Central memory CD4-positive, alpha-beta T cell (primary cell): ENCODE results near the gene FNIP2.
A peak's percentile ranks its signal among the peaks of the same experiment; 100 is the strongest.
"Not testable (repeated sequence)": the region's sequence is repeated elsewhere in the genome, so short reads cannot be mapped to it uniquely, and the experiment has no call there.

Experiments used
- DNase-seq: peaks from one replicate; pipeline ENCODE4 v3.0.0; 2022

The FNIP2 gene

DNA sequence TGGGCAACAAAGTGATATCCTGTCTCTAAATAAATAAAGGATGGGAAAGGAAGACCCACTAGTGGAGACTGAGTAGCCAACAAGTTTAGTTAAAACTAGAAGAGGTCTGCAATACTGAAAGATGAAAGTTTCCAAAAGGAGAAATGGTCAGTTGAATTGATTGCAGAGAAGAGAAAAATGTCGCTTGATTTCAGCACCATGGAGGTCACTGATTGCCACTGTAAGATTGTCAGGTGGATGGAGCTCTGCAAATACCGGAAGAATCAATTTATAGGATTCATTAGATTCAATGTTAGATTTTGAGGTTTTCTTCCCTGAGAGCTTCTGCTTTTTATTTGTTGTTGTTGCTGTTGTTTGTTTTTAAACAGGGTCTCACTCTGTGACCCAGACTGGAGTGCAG is 5.4 kb upstream of the FNIP2 start:
- DNase-seq: no peak

GRCh38 chr4:158766434-158767044 is 2.3 kb upstream of the FNIP2 start:
- no peak for DNase-seq

DNA sequence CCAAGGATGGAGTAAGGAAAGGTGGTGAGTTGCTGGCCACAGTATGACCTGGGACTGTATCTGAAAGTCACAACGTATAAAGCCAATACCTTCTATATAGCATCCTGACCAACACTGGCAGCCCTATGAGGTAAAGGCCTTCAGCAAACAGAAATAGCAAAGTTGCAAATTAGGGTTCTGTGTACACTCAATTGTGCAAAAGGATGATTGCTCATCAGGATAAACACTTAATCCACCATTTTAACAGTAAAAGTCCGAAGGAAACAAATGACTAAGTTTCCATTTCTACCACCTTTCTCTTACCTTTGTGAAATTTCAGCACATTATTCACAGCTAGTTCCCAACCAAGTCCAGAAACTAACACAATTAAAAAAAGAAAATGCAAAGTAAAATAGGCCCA is 1.4 kb upstream of the FNIP2 start:
- no peak for DNase-seq

GRCh38 chr4:158769175-158769921 is 522 bp downstream of the FNIP2 start:
- DNase-seq: peak; percentile 40

GRCh38 chr4:158770671-158771070 is 1.8 kb downstream of the FNIP2 start:
- no peak for DNase-seq

GRCh38 chr4:158771776-158772175 is 3.0 kb downstream of the FNIP2 start:
- no peak for DNase-seq

DNA sequence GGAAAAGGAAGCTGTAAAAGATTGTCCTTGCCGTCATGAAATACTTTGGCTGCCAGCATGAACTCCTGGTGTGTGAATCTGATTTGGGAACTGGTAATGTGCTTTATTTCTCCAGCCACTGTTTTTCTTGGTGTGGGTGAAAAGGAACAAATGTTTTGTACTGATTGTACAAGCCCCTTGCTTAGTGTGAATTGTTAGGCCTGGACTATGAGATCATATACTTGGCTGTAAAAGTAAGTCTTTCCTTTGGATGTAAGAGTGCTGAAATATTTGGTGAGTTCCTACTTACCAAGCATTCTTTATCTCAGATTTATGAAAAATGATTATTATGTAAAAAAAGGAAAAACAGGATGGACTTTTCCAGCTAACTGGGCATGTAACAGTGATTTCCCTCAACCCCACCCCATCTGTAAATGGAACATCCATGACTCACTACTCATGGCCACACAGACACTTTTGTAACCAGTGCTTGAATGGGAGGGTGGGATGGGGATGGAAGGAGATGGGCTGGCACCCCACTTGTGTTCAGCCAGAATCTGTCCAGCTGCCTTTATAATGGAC is 6.3 kb downstream of the FNIP2 start:
- no peak for DNase-seq

- DNase-seq: no peak
Observed at GRCh38 chr4:158776106-158776505, 7.3 kb downstream of the FNIP2 start.

DNA sequence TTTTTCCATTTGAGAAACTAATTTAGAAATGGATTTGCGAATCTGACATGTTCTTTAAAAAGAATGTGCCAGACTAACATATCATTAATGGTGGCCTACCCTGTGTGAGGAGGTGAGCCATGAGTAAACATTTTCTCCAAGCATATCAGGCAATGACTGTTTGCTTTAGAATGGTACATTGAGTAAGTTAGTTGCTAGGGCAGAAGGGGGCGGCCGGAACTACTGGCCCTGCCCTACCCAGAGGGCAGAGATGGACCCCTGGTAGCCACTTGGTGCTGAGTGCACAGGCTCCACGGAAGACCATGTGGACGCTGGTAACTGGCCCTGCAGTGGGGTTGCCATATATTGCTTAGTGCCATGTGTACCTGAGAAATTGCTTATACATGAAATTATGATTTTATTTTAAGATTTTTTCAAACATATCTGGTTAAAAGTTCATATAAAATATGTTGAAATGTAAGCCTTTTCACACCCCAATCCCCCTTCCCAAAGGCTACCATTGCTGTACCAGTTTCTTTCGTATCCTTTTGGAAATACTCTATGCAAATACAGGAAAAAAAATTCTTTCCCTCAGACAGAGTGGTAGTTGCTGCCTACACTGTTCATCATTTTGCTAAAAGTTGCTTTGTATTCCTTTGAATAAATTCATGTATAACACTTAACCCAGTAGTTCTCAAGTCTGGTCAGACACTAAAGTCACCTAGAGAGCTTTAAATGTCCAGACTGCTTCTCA is 8.8 kb downstream of the FNIP2 start:
- DNase-seq: no peak

DNA sequence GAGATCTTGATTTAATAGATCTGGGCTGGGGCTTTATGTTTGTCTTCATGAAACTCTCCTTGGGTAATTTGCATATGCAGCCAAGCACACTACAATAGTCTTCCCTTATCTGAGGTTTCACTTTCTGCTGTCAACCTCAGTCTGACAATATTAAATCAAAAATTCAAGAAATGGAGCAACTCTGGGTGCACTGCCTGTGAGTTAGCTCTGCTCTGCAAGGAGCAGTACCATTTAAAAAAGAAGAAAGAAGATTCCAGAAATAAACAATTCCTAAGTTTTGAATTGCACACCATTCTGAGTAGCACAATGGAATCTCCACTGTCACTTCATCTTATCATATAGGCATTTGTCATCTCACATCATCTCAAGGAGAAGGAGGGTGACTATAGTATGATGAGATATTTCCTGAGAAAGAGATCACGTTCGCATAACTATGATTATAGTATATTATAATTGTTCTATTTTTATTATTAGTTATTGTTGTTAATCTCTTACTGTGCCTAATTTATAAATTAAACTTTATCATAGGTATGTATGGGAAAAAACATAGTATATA is 9.4 kb downstream of the FNIP2 start:
- DNase-seq: no peak

DNA sequence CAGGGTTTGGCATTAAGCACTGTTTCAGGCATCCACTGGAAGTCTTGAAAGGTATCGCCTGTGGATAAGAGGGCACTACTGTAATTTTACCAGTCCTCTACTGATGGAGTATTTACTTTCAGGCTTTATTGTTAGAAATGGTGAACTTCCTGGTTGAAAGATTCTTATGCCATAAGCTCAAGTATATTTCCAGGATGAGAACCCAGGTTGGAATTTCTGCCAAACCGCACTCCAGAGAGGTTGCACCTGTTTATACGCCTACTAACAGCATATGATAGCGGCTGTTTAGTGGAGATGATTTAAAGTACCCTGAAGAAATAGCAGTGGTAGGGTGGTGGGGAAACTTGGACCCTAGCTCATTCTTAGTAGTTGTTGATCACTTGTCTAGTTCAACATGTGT is 9.9 kb downstream of the FNIP2 start:
- no peak for DNase-seq

DNA sequence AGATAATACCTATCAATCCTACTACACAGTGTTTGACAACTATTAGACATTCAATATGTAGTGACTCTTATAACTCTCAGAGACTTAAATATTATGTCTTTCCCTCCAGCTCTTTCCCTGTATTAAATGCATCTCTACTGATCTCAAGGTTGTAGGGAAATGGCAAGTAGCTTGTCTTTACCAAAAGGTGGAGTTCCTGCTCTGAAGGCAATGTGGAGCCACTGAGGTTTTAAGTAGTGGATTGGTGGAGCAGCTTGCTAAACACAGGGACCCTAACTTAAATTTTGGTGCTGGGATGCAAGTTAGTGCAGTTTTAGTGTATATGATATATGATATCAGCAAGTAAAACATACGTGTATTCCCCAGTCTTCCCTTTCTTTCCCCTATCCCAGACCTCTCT is 13.1 kb downstream of the FNIP2 start:
- no peak for DNase-seq

DNA sequence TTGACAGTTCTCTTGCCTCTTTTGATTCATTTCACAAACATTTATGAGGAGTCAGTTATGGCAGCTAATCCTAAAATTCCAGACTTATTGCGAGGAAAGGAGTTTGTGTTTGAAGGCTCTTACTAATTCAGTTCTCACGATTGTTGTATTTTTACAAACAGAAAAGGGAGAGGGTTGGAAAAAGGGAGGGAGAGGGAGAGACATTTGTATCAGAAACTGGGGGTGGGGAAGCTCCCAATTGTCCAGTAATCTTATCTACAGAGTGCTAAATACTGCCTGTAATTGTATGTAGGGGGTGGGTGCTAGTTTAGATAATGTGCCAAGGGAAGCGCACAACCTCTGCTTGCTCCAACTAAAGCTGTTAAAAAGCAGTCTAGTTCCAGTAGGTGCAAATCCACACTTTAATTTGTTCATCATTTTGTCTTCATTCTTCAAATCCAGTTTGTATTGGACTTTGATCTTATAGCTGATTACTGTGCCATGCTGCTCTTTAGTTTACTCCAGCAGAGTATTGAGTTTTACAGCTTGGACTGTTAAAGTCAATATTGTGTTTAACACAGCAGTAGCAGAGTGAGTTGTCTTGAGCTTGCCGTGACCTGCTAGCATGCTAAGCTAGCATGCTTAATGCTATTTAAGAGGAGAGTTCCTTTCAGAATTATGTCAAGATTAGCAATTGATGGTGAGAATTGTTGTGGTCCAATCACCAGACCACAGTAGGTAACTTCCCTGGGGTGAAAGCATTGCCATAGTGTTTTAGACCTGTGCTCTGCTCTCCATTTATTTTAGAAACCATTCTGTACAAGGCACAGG is 13.9 kb downstream of the FNIP2 start:
- no peak for DNase-seq

GRCh38 chr4:158783785-158784184 is 15.0 kb downstream of the FNIP2 start:
- no peak for DNase-seq

DNA sequence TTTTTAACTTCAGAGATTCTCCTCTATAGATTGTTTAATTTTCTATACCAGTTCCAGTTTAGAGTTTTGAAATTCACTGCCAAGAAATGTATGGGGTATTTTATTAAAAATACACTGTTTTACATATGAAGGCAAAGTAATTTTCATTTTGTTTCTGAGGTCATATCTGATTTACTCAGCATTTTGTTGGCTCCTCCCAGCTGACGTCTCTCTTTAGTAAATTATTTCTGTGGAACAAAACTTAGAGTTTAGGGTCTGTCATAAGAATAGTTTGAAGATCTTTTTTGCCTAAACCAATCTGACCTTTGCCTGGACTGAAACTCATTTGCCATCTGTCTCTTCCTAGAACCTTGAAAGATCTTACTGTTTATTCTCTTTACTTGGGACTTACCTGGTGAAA is 16.9 kb downstream of the FNIP2 start:
- no peak for DNase-seq

DNA sequence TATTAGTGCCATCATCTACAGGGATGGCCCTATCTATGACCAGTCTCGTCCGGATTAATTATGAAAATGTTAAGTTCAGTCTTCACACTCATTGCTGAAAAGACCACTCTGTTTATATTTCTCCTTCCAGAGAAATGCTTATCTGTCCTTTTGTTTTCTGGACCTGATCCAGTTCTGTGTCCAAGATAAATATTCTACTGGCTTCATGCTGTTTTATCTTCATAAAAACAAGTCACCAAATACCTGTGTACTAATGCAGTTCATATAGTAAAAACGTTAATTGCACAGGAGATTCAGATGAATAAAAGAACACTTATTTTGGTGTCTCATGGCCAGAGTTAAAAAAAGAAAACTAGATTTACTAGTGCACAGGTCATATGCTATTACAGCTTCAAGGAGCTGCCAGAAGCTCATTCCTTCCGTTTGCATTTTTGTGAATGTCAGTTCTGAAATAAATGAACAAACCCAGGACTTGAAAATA is 17.3 kb downstream of the FNIP2 start:
- no peak for DNase-seq

DNA sequence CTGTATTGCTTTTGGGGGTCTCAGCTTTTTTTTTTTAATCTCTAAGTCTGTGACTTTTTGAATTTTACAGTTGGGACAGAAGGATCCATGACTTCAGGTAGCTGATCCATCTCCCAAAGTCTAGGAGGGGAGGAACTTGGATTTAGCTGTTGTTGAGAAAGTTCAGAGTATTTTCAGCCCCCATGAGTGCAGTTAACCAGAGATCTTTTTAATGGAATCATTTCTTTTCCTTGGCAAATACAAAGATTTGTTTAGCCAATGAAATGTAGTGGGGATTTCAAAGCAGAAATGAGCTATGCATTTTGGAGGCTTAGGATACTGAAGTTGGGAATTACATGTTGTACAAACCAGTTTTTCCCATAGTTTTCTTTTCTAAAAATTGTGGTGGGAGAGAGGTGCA is 18.1 kb downstream of the FNIP2 start:
- DNase-seq: no peak

- no peak for DNase-seq
Observed at GRCh38 chr4:158787709-158788475, 19.1 kb downstream of the FNIP2 start.

DNA sequence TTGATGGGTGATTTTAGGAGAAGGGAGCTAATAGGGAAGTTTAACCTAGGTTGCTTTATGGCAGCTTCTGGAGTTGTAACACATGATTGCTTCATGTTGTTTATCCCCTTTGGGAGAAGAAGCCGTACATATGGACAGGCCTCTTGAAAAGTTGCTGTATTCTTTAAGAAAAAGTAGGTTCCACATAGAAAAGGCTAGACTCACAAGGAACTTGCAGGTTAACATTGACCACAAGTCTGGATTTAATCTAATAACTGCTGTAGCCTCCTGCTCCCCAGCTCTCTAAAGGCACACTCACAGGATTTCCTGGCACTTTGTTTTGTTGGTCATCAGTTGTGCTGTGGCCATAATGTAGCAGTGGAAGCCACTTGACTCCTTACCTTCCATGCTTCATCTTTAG is 19.7 kb downstream of the FNIP2 start:
- no peak for DNase-seq

DNA sequence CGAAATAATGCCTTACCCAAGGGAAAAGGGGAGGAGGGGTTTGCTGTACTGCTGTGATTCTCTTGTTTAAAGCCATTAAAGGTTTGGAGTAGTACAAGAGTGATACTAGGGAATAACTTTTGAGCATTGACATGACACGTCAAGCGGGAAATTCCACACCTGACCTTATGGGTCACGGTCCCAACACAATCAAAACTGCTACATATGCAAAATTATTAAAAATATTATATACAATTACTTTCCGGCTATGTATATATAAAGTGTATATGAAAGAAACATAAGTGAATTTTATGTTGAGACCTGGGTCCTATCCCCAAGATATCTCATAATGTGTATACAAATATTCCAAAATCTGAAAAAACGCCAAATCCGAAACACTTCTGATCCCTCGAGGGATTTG is 21.0 kb downstream of the FNIP2 start:
- no peak for DNase-seq

DNA sequence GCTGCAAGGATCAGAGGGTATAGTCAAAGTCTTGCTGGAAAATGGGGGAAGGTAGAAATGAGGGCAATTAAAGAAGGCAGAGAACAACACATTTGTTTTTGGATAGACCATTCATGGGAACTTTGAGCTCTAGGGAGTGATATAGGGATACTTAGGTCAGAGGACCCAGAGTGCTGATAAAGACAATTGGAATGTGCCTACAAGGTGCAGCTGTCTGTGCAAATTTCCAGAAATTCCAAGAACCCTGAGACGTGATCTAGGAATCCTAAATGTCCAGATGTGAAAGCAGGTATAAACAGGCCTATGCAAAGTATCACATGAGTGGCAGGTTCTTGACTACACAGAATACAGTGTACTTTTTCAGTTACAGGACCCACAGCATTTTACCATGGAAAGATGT is 24.2 kb downstream of the FNIP2 start:
- DNase-seq: no peak

DNA sequence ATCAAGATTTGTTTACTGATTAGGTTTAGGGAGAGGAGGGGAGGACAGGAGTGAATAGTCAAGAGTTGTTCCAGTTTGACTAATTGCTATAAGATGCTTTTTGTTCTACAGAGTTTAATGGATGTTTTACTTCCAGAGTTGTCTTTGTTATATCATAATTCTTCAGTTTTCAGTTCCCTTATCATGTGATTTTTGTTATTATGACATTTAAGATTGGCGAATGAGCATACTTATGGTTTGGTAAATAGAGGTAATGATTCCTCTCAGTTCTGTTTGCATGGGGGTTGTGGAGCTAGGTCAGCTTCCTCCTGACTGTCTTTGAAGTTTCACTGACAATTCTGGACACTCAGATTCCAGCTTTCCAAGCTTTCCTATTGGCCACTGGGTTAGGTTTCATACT is 24.6 kb downstream of the FNIP2 start:
- not testable (repeated sequence) for DNase-seq
